CD4-positive, alpha-beta T cell treated with Interleukin-12 subunit alpha and Interleukin-12 subunit beta, for 1 hour (primary cell): ENCODE data around the gene RAPGEF4.
"Not testable (repeated sequence)": the region's sequence is repeated elsewhere in the genome, so short reads cannot be mapped to it uniquely, and the experiment has no call there.

Experiments used
- DNase-seq: peaks from one replicate; pipeline ENCODE4 v3.0.0-alpha.2; 2020

Gene RAPGEF4

GRCh38 chr2:173079141-173079540 is 343.5 kb downstream of the RAPGEF4 start:
- DNase-seq: no peak

- DNase-seq: no peak
Measured at GRCh38 chr2:173079973-173080860, 344.6 kb downstream of the RAPGEF4 start.

GRCh38 chr2:173086518-173087213 is 351.0 kb downstream of the RAPGEF4 start:
- DNase-seq: no peak

GRCh38 chr2:173087214-173087581 is 351.6 kb downstream of the RAPGEF4 start:
- DNase-seq: no peak

GRCh38 chr2:173087793-173088496 is 352.3 kb downstream of the RAPGEF4 start:
- DNase-seq: no peak

- no peak for DNase-seq
Measured at GRCh38 chr2:173090276-173090877, 354.7 kb downstream of the RAPGEF4 start.

GRCh38 chr2:173090973-173091660 is 355.5 kb downstream of the RAPGEF4 start:
- DNase-seq: no peak

GRCh38 chr2:173091910-173092309 is 356.3 kb downstream of the RAPGEF4 start:
- no peak for DNase-seq

- no peak for DNase-seq
Measured at GRCh38 chr2:173092844-173093402, 357.3 kb downstream of the RAPGEF4 start.

- not testable (repeated sequence) for DNase-seq
Measured at GRCh38 chr2:173093617-173094016, 358.0 kb downstream of the RAPGEF4 start.

- DNase-seq: no peak
Measured at GRCh38 chr2:173094731-173095130, 359.1 kb downstream of the RAPGEF4 start.

- no peak for DNase-seq
Measured at GRCh38 chr2:173095356-173095755, 359.7 kb downstream of the RAPGEF4 start.

- DNase-seq: no peak
Measured at GRCh38 chr2:173099271-173099670, 363.6 kb downstream of the RAPGEF4 start.

GRCh38 chr2:173099804-173100203 is 364.2 kb downstream of the RAPGEF4 start:
- no peak for DNase-seq

- DNase-seq: no peak
Measured at GRCh38 chr2:173101687-173102086, 366.0 kb downstream of the RAPGEF4 start.
